GM21528 (cell line): Measurements from ENCODE around the gene TFB1M.
"Not testable (repeated sequence)": the region's sequence is repeated elsewhere in the genome, so short reads cannot be mapped to it uniquely, and the experiment has no call there.

Source experiments
- ATAC-seq: cut with Tn5 transposase; IDR thresholded peaks from one replicate; pipeline ENCODE4 v1.9.1; 2021; ENCODE audit warnings: mild to moderate bottlenecking, moderate library complexity; ENCODE audit not compliant: unreplicated experiment, low FRiP score

TFB1M gene

DNA sequence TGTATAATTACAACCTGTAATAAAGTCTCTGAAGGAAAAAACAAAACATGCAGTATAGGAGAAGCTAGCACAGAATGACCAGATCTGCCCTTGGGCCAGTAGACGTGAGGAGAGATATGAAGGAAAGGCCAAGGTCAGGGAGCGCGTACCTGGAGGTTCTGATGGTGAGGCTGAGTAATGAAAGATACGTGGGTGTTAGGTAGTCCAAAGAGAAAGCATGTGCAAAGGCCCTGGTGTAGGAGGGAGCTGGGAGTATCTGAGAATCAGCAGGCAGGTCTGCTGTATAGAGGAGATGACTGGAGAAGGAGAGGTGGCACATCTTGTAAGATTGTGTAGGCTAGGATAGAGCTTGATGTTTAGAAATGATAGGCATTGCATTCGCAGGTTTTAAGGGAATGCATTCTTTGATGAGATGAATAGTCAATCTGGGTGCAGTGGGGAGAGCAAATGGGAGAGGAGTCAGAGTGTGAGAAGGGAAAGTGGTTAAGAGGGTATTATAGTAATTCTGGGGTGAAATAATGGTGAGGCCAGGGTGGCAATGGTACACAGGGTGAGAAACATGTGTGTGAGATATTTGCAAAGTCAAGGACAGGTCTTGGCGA lies 15.9 kb upstream of the TFB1M start:
- ATAC-seq = no peak

DNA sequence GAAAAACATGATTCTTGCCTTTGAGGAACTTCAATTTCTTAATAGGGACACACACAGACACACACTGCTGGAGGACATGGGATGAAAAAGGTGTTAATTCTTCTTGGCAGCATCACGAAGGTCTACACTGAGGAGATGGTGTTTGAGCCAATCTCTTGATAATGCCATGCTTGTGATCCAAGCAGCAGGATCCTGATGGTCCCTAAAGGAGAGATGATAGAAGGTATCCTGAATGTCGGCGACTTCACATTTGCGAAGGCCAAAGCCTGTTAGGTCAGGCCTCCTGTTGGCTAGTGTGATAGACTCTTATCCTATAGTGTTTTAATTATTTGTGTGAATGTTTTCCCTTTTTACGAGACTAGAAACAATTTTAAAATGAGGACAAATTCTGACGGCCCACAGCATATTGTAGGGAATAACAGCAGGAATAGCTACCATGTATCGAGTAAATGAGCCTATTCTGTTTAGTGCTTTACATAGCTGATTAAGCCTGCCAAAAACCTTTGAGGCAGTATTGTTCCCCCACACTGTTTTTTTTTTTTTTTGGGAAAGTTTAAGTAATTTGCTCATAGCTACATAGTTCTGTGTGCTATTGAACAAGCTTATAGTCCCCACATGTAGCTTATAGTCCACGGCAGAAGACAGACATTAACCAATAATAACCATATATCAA lies 15.3 kb upstream of the TFB1M start:
- ATAC-seq = no peak

DNA sequence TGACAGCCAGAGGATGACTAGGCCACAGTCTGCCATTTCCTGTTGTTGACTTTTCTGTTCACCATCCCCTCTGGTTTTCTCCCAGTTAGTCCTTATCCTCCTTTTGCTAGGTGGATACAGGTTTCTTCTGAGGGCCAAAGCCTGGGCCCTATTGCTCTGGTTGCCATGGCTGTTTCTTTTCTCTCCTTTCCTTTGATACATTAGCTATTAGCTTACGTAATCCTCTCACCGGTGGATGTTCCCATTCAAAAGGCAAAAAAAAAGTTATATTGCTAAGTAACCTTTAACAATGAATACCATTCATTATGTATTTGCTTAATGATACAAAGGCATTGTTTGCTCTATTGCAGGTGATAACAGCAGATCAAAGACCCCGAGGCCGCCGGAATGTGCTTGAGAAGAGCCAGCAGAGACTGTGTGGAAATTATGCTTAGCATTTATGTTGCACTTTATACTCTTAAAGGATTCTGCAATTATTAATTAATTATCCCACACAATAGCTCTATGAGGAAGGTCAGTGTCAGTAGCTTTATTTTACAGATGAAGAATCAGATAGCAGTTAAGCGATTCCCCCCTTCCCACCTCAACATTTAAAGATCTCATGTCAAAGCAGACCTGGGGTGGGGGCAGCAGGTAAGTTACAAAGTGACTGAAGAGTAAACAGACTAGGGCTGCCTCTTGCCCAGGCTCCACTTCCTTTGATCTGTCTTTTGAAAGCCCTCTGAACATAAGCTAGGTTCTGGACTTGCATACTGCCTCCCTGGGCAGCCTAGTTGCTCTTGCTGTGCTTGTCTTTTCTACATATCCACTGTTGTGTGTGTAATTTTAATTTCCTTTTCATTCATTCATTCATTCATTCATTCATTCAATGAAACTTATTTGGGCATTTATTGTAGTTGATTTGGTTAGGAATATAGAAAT lies 14.5 kb upstream of the TFB1M start:
- no peak for ATAC-seq

- ATAC-seq = no peak
These were observed 13.8 kb upstream of the TFB1M start for GRCh38 chr6:155328074-155328538.

DNA sequence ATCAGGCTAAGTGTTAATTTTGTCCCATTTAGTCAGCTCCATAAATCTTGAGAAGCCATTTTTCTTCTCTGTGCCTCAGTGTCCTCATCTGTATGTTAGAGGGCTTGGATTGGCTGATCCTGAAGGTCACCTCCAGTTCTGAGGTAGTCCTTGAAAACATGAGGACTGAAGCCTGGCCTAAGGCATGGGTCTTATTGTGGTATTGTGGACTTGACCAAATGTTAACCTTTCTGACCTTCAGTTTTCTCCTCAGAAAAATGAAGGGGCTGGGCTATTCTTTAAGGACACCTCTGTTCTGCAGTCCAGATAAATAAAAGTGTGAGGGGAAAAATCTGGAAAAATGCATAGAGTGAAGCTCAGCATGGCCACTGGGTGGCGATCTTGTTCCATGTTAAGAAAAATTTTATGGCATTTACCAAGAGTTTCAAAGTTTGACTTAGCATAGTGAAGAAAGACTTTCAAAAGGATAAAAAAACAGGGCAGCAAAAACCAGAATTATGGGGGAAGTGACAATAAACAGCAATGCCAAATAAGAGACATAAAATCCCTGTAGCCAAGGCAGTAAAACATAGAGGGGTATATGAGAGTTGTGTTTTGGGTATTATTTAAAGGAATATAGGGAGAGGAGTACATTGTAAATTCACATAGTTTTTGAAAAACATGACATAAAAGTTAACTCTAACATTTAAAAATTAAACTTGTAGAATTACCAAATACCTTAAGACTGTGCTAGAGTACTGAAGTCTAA lies 13.2 kb upstream of the TFB1M start:
- peak; percentile 61 for ATAC-seq

- ATAC-seq = no peak
These were observed 11.6 kb upstream of the TFB1M start for GRCh38 chr6:155325700-155326516.

DNA sequence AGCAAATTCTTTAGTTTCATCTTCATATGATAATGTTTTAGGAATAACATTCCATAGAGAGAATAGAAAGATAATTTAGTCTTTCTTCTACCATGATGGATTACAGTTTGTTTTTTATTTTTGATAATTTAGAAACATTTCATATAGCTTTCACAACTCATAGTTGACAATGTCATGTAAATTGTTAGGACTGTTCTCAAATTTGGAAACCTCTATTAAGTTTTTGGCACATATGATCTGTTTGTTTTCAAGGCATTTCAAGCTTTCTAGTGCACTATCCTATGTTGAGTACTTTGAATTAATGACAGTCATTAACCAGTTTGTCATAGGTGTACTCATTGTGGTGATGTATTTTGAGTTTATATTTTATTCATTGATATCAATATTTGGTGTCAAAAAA lies 10.7 kb upstream of the TFB1M start:
- ATAC-seq = no peak

DNA sequence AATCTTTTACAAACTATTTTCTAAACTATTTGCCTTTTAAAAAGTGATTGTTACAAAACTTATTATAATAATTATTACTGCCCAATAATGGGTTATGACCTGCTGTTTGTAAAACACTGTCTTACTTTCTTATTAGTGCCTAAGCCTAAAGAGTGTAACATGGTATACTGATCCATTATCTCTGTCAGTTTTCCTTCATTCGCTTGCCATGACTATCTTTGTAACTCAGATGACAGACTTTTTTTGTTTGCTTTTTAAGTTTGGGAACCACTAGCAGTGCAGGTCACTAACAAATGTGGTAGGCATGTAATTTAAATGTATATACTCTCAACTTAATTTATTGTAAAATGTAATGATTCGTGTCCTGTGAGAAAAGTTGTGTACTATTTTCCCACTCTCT lies 9.9 kb upstream of the TFB1M start:
- ATAC-seq = no peak

DNA sequence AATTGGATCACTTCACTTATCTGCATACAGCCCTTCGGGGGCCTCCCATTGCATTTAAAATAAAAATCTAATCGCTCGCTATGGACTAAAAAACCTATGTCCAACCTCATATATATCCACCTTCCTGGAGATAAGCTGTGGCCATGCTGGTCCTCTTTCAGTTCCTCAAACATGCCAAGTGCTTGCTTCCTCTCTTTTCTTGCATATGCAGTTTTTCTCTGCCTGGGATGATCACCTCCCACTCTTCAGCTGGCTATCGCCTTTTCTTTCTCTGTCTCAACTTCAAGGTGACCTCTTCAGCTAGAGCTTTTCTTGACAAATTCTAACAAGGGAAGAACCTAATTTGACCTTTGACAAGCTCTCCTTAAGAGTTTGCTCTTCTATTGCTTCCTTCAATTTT lies 5.6 kb upstream of the TFB1M start:
- ATAC-seq = no peak

- no peak for ATAC-seq
These were observed 2.9 kb upstream of the TFB1M start for GRCh38 chr6:155317186-155317585.

DNA sequence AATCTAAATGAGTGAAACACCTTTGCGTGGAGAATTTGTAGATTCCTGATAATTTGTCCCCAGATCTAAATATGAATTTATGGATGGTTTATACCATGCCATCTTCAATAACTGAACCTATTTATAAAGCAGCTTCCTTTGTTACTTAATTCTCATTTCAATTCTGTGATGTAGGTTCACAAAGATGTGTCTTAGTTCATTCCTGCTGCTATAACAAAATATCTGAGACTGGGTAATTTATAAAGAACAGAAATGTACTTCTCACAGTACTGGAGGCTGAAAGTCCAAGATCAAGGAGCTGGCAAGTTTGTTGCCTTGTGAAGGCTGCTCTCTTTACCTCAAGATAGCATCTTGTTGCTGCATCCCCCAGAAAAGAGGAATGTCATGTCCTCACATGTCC lies 2.1 kb upstream of the TFB1M start:
- ATAC-seq = no peak

DNA sequence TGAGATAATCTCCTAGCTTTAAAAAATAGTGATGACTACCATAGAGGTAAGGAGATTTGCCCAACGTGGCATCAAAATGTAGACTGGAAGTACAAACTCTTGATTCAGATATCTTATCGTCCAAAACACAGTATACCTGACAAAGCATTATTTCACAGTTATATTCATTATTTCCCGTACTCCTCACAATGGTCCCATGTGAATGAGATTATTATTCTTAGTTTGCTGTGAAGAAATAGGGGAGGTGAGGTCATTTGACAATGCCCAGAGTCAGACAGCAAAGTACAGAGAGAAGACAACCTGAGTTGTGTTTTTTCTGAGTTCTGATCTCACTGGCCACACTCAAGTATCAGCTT lies 1.2 kb upstream of the TFB1M start:
- no peak for ATAC-seq

GRCh38 chr6:155314773-155315515 lies 660 bp upstream of the TFB1M start:
- peak; percentile 65 for ATAC-seq

- peak; percentile 17 for ATAC-seq
These were observed 637 bp downstream of the TFB1M start for GRCh38 chr6:155313602-155314091.

DNA sequence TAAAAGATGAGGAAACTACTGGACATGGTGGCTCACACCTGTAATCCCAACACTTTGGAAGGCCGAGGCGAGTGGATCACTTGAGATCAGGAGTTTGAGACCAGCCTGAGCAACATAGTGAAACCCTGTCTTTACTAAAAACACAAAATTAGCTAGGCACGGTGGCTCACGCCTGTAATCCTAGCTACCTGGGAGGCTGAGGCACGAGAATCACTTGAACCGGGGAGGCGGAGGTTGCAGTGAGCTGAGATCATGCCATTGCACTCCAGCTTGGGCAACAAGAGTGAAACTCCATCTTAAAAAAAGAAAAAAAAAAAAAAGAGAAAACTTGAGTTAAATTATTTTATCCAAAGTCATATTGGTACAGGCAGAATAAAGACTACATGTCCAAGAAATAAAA lies 1.3 kb downstream of the TFB1M start:
- not testable (repeated sequence) for ATAC-seq

DNA sequence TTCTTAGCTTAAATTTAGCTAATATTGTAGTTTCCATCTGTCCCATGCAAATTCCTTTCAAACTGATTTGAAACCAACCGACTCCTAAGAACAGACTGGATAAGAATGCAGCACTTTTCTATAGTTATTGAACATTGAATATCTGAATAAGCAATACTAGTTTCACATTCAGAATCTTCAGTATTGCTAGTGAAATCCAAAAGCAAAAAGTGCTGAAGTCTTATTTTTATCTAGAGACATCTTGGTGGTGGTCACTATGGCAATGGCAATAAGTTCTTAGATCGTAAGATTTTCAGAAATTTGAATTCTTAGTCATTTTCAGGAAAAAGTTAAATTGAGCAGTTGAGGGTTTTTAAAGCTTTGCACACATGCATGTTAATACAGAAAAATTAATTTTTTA lies 2.7 kb downstream of the TFB1M start:
- ATAC-seq = no peak

DNA sequence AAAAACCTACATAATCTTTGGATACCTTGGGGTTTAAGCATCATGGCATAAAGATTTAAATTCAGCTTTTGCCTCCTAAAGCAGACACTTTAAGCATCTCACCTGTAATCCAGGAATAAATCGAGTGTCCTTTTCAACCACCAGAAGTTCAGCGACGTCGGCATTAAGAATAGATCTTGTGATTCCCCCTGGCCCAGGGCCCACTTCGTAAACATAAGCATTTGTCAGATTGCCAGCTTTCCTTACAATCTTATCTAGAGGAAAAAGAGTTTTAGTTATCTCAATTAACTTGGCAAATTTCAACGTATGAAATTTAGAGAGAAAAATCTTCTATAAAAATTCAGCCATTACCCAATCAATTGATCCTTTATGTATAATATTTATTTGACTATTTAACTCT lies 3.2 kb downstream of the TFB1M start:
- no peak for ATAC-seq

- ATAC-seq = no peak
These were observed 3.7 kb downstream of the TFB1M start for GRCh38 chr6:155310596-155310995.

GRCh38 chr6:155309150-155309549 lies 5.1 kb downstream of the TFB1M start:
- ATAC-seq = no peak
